NCI-H146 treated with DMSO at 0.1 percent for 48 hours (cell line): ENCODE measurements around the gene NT5C.

Experiments used
- DNase-seq: peaks from one replicate; lab custom pipeline; 2025; ENCODE audit not compliant: unreplicated experiment; lab: John Stamatoyannopoulos, UW

Gene NT5C

GRCh38 chr17:75116737-75117136, 14.8 kb downstream of the NT5C start:
- DNase-seq: no peak

GRCh38 chr17:75115555-75115954, 16.0 kb downstream of the NT5C start:
- DNase-seq: no peak

- DNase-seq: no peak
Observed at GRCh38 chr17:75114552-75115314, 16.8 kb downstream of the NT5C start.

- DNase-seq: peak; percentile 78
Observed at GRCh38 chr17:75113798-75114551, 17.6 kb downstream of the NT5C start.

- no peak for DNase-seq
Observed at GRCh38 chr17:75111777-75112335, 19.7 kb downstream of the NT5C start.

GRCh38 chr17:75110234-75110937, 21.2 kb downstream of the NT5C start:
- no peak for DNase-seq

GRCh38 chr17:75109407-75110233, 21.9 kb downstream of the NT5C start, which contains the start of gene ARMC7:
TSS of gene ARMC7 (plus strand) at chr17:75109969. CDS start at chr17:75110289, 320 bp downstream.
- DNase-seq: peak; percentile 65

GRCh38 chr17:75109046-75109406, 22.5 kb downstream of the NT5C start:
- no peak for DNase-seq

- no peak for DNase-seq
Observed at GRCh38 chr17:75108193-75108592, 23.3 kb downstream of the NT5C start.

GRCh38 chr17:75105126-75106080, 26.1 kb downstream of the NT5C start:
- peak; percentile 94 for DNase-seq

GRCh38 chr17:75103601-75104554, 27.7 kb downstream of the NT5C start:
- no peak for DNase-seq

GRCh38 chr17:75102385-75102821, 29.1 kb downstream of the NT5C start:
- no peak for DNase-seq

GRCh38 chr17:75099881-75100595, 31.5 kb downstream of the NT5C start:
- no peak for DNase-seq

GRCh38 chr17:75098861-75099260, 32.7 kb downstream of the NT5C start:
- no peak for DNase-seq

GRCh38 chr17:75097865-75098264, 33.7 kb downstream of the NT5C start:
- DNase-seq: no peak

- no peak for DNase-seq
Observed at GRCh38 chr17:75096082-75096625, 35.4 kb downstream of the NT5C start.

GRCh38 chr17:75094871-75095399, 36.6 kb downstream of the NT5C start:
- DNase-seq: no peak
